Measurements from ENCODE around the gene MRPL16. TPM values are rescaled to one million over a fixed set of nuclear protein-coding genes. Genes with fewer than 3 reads are reported as not detected.

The MRPL16 gene
- total RNA-seq, 1 experiment from 2014 or later, result 66.0 TPM

GRCh38 chr11:59815754-59816153 is 5.2 kb upstream of the MRPL16 start:
- Mint-ChIP-seq H3K4me3 (ENCODE audit: unreplicated experiment) (no peak overlapping the region), H3K4me1 (ENCODE audit: low read depth, unreplicated experiment) (peaks cover 17% of the 10 kb centered on the region), H3K9me3 (ENCODE audit: unreplicated experiment) (no peaks in the 10 kb centered on the region), H3K36me3 (ENCODE audit: insufficient read depth, unreplicated experiment) (peaks cover 23% of the 10 kb centered on the region), H3K27me3 (ENCODE audit: insufficient read depth, unreplicated experiment) (no peaks in the 10 kb centered on the region), H3K27ac (ENCODE audit: unreplicated experiment) (no peak overlapping the region)
- intact Hi-C loops (cut with micrococcal nuclease; ENCODE audit: unreplicated experiment), result loop anchor here (2.0 kb wide), 1 partner anchor 315 kb away; no protein-coding TSS in a partner anchor
- H3K36me3 ChIP-seq (ENCODE audit: control insufficient read depth, insufficient read depth, low read length), result no peaks in the 10 kb centered on the region
- no peak overlapping the region for H3K4me3 ChIP-seq (ENCODE audit: low read depth, low read length)
- H3K27me3 ChIP-seq (replicated peaks; ENCODE audit: control insufficient read depth, insufficient read depth, low read length), result no peaks in the 10 kb centered on the region
- no TSS peak for BruUV-seq (replicated peaks)
- no peak for DNase-seq
- ChIA-PET POLR2A (no interaction called here), CTCF (no interaction called here)
- peaks cover 16% of the 10 kb centered on the region for H3K4me1 ChIP-seq
- H3K9me3 ChIP-seq, result no peaks in the 10 kb centered on the region
- TF ChIP-seq CTCF (IDR thresholded peaks at IDR 0.05; ENCODE audit: insufficient read depth in 1 of 2, low read depth in 1 of 2, low read length in 1 of 2, severe bottlenecking in 1 of 2, unreplicated experiment in 1 of 2), result no peak

DNA sequence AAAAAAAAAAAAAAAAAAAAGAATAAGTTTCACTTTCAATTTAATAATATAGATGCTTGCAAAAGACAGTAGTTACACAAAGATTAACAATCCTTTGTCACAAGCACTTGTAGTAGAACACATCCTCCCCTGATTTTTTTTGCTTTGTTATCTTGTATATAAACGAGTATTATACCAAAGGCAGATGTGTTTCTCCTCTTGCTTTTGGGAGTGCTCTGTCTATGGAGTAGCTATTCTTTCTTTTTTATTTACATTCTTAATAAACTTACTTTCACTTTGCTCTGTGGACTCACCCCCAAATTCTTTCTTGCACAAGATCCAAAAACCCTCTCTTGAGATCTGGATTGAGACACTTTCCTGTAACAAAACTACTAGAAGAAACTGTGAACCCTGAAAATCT is 3.4 kb upstream of the MRPL16 start:
- Mint-ChIP-seq H3K4me3 (ENCODE audit: unreplicated experiment) (peak overlapping the region; percentile 7), H3K9me3 (ENCODE audit: unreplicated experiment) (no peaks in the 10 kb centered on the region), H3K27me3 (ENCODE audit: insufficient read depth, unreplicated experiment) (no peaks in the 10 kb centered on the region), H3K27ac (ENCODE audit: unreplicated experiment) (peak overlapping the region; percentile 2), H3K36me3 (ENCODE audit: insufficient read depth, unreplicated experiment) (peaks cover 31% of the 10 kb centered on the region), H3K4me1 (ENCODE audit: low read depth, unreplicated experiment) (peaks cover 17% of the 10 kb centered on the region)
- CTCF ChIA-PET, result interaction anchor here (1.0 kb wide), 1 partner anchor 9 kb away, joined by 3 read pairs; no protein-coding TSS in a partner anchor
- BruUV-seq (replicated peaks), result no TSS peak
- H3K4me1 ChIP-seq, result peaks cover 16% of the 10 kb centered on the region
- TF ChIP-seq CTCF (IDR thresholded peaks at IDR 0.05; ENCODE audit: insufficient read depth in 1 of 2, low read depth in 1 of 2, low read length in 1 of 2, severe bottlenecking in 1 of 2, unreplicated experiment in 1 of 2), result no peak
- no peak for DNase-seq
- POLR2A ChIA-PET, result no interaction called here
- intact Hi-C loops (cut with micrococcal nuclease; ENCODE audit: unreplicated experiment), result loop anchor here (2.0 to 5.0 kb wide), 2 partner anchors 262 to 317 kb away; no protein-coding TSS in a partner anchor
- H3K27me3 ChIP-seq (replicated peaks; ENCODE audit: control insufficient read depth, insufficient read depth, low read length), result no peaks in the 10 kb centered on the region
- no peaks in the 10 kb centered on the region for H3K36me3 ChIP-seq (ENCODE audit: control insufficient read depth, insufficient read depth, low read length)
- no peak overlapping the region for H3K4me3 ChIP-seq (ENCODE audit: low read depth, low read length)
- no peaks in the 10 kb centered on the region for H3K9me3 ChIP-seq

- peaks cover 18% of the 10 kb centered on the region for H3K4me1 ChIP-seq
- ChIA-PET CTCF (no interaction called here), POLR2A (no interaction called here)
- Mint-ChIP-seq H3K4me1 (ENCODE audit: low read depth, unreplicated experiment) (peaks cover 23% of the 10 kb centered on the region), H3K4me3 (ENCODE audit: unreplicated experiment) (no peak overlapping the region), H3K36me3 (ENCODE audit: insufficient read depth, unreplicated experiment) (peaks cover 37% of the 10 kb centered on the region), H3K27me3 (ENCODE audit: insufficient read depth, unreplicated experiment) (no peaks in the 10 kb centered on the region), H3K9me3 (ENCODE audit: unreplicated experiment) (no peaks in the 10 kb centered on the region), H3K27ac (ENCODE audit: unreplicated experiment) (no peak overlapping the region)
- TF ChIP-seq CTCF (IDR thresholded peaks at IDR 0.05; ENCODE audit: insufficient read depth in 1 of 2, low read depth in 1 of 2, low read length in 1 of 2, severe bottlenecking in 1 of 2, unreplicated experiment in 1 of 2), result no peak
- intact Hi-C loops (cut with micrococcal nuclease; ENCODE audit: unreplicated experiment), result loop anchor here (5.0 kb wide), 1 partner anchor 261 kb away; no protein-coding TSS in a partner anchor
- DNase-seq, result no peak
- no peak overlapping the region for H3K4me3 ChIP-seq (ENCODE audit: low read depth, low read length)
- H3K27me3 ChIP-seq (replicated peaks; ENCODE audit: control insufficient read depth, insufficient read depth, low read length), result no peaks in the 10 kb centered on the region
- BruUV-seq (replicated peaks), result no TSS peak
- no peaks in the 10 kb centered on the region for H3K36me3 ChIP-seq (ENCODE audit: control insufficient read depth, insufficient read depth, low read length)
- H3K9me3 ChIP-seq, result no peaks in the 10 kb centered on the region
These were observed 2.8 kb upstream of the MRPL16 start for GRCh38 chr11:59813364-59813763.

Data from Caco-2 (cell line).